Forelimb muscle (tissue), 1 donor: ENCODE results near the gene SERTAD2. TPM values are rescaled to one million over a fixed set of nuclear protein-coding genes. Genes with fewer than 3 reads are reported as not detected.

Source experiments
- DNase-seq: peaks from one replicate; pipeline ENCODE4 v3.0.0-alpha.2; 2013; ENCODE audit warnings: low read depth
- polyA plus RNA-seq: library from polyadenylated mRNA; unstranded; fragments of 120-200 nt; gene quantifications from one replicate; pipeline ENCODE4 v1.2.1, GENCODE V29; 2013; ENCODE audit not compliant: insufficient read length

Gene SERTAD2
- polyA plus RNA-seq, 1 donor: 26.9 TPM

DNA sequence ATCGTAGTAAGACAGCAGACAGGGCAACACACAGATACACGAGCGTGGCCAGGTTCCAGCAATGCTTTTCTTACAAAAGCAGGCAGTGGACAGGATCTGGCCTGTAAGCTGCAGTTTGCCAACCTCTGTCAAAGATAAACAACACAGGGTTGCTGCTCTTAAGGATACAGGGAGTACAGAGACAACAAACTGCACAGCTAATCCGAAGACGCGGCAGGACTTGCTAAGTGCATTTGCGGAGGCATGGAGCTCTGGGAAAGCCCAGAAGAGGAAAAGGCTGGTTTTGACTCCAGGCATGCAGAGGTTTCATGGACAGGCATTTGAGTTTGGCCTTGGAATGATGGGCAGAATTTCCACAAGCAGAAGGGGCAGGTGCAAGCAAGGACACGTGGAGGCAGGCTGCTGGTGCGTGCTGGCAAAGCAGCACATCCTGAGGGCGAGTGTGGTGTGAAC lies 24.4 kb downstream of the SERTAD2 start:
- no peak for DNase-seq

DNA sequence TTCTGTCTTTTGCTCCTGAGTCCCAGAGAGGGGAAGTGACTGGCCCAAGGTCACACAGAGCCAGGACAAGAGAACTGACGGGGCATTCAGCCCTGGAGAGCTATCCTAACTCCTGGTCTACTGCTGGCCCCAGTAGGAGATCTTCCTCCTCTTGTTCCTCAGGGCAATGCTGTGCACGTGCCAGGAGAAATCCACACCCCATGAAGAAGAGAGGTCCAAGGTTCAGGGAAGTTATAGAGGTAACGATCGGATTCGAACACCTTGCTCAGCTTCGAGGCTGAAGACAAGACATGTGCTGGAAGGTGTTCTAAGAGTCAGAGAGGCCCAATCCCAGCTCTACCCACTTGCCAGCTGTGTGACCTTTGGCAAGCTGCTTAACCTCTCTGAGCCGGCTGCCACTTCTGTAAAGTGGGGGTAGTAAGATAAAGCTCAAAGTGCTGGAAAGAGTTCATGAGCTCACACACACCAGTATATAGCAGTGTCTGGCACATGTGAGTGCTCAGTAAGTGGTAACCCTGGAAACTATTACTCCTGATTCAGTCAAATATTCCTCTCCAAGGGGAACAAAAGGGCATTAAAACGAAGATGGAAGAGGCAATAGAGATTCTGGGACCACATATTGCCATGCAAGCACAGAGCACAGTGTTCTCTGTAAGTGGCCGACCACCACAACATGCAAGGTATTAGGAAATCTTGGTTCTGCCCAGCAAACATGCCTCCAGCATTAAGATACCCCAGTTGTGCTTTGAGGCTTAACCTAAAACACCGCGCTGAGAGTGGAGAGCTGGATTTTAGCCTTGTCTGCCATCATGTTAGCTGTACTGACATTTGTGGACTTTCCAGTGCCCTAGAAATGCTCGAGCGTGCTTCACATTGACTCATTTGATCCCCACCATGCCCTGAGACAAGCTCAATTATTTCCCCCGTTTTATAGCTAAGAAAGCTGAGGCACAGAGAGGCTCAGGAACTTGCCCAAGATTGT lies 25.6 kb downstream of the SERTAD2 start:
- no peak for DNase-seq

DNA sequence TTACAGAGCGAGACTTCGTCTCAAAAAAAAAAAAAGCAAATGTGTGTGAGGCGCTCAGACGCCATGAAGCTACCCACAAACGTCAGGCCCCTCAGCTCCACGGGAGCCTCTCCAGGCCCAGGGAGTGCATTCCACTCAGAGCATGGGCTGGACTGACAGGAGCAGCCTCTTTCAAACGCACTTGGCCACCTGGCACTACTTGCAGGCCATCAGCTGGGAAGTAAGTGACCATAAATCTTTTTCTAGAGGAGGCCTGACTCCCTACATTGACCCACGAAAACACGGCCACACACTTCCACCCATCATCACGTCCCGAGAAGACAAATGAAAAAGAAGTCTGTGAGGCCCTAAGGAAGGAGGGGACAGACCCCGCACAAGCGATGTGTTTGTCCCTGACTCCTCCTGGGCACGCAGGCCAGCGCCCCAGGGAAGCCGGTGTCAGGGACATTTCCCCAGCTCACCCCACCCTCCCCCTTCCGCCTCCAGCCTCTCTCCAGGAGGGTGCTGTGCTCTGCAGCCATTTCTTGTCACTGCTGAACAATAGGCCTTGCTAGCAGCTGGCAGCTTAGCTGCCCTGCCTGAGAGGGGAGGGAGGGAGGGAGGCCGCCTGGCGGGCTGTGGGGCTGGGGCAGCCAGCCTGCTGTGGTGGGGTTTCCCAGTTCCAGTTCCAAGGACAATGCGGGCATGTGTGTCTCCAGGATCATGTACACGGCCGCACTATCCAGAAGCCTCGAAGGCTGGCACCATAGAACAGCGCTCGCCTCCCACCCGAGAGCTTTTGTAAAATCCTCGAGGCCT lies 26.6 kb downstream of the SERTAD2 start:
- DNase-seq: no peak

DNA sequence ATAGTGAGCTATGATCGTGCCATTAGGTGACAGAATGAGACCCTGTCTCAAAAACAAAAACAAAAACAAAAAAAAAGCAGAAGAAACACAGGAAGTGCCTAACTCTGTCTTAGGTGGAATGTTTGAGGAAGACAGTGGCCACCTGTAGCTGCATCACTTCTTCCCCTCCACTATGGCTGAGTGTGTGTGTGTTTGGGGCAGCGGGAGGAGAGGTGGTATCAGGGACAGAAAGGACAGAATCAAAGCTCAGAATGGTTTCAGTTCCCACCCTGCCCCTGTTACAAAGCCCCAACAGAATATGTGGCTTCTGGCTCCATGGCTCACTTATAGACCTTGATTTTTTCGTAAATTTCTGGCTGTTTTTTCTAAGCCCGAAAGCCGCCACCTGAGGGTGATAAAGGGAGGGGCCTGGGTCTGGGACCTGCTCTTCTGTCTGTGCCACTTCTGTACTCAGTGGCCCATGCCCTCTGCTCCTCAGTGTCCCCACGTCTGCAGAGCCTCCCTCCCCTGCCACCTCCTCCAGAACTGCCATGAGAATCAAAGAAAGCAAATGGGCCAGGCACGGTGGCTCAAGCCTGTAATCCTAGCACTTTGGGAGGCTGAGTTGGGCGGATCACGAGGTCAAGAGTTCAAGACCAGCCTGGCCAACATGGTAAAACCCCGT lies 27.4 kb downstream of the SERTAD2 start:
- DNase-seq: no peak

DNA sequence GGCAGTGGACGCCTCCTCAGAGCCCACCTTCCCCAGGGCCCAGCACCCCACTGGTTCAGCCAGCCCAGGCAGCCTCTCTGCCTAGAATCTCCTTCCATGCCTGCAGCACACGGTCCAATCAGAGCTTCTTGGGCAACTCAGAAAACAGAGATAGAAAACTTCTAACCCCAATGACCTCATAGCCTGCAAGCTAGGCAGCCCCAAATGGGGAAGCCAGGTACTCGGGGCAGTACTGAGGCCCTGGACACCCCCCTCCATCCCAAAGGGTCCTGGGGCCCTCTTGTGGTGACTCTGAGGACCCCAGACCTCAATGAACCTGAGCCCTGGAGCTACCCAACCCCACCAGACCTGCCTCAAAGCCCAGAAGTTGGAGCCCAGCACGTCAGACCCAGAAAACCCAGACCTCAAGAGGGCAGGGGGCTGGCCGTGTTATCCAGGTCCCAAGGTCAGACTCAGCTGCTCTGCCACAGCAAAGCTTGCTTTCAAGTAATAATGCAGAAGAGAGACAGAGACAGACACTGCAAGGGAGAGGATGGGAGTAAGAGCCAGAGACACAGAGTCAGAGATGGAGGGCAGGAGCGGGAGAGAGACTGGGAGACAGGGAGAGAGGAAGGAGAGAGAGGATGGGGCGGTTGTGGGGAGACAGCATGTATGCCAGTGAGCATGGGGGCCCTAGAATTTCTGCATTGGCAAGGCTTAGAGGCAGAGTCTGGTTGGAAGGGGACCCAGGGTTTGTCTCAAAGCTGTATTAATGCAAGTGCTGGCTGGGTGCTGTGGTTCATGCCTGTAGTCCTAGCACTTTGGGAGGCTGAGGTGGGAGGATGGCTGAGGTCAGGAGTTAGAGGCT lies 28.2 kb downstream of the SERTAD2 start:
- DNase-seq: no peak

DNA sequence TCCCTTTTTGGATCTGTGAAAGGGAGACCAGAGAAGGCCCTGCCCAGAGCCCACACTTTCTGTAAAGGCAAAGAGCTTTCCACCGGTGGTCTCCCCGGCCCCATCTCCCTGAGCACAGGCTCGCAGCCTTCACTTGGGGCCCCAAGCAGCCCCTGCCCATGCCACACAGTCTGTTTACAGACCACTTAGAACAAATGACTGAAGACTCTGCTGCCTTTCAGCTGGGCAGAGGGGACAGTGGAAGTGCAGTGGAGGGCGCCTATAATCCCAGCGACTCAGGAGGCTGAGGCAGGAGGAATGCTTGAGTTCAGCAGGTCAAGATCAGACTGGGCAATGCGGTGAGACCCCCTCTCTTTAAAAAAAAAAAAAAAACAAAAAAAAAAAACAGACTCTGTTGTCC lies 28.9 kb downstream of the SERTAD2 start:
- no peak for DNase-seq

DNA sequence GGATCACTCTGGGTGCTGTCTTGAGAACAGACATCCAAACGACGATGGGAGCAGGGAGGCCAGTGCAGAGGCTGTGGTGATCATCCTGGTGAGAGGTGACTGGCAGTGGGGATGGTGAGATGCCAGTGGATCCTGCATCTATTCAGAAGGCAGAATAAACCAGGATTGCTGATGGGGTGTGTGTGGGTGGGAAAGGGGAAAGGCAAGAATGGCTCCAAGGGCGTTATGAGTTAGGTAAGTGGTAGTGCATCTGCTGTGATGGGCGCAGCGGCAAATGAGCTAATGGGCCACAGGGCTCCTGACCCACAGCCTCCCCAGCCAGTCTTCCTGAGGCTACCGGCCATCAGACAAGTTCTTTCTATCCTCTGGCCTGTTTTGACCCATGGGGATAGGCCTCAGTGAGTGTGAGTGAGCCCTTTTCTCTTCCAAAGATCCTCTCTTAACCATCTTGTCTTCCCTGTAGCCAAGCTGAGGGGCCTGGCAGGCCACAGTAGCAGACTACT lies 29.6 kb downstream of the SERTAD2 start:
- DNase-seq: no peak

DNA sequence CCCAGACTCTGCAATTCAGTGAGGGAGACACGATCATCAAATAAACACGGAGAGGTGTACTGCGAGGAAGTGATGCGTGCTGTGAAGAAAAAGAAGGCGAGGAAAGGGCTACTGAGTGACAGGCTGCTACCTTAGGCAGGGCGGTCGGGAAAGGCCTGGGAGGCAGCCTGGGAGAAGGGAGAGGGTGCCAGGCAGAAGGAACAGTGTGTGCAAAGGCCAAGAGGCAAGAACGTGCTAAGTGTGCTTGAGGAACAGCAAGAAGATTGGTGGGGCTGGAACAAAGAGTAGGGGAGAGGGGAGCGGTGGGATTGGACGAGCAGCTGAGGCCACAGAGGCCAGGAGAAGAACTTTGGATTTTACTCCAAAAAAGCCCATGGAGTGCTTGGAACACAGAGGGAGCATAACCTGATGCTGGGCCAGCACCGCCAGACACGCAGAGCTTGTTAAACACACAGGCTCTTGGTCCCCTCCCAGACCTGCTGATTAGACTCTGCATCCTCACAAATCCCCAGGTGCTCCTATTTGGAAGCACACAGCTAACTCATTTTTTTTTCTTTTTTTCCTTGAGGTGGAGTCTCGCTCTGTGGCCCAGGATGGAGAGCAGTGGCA lies 30.4 kb downstream of the SERTAD2 start:
- DNase-seq: no peak

DNA sequence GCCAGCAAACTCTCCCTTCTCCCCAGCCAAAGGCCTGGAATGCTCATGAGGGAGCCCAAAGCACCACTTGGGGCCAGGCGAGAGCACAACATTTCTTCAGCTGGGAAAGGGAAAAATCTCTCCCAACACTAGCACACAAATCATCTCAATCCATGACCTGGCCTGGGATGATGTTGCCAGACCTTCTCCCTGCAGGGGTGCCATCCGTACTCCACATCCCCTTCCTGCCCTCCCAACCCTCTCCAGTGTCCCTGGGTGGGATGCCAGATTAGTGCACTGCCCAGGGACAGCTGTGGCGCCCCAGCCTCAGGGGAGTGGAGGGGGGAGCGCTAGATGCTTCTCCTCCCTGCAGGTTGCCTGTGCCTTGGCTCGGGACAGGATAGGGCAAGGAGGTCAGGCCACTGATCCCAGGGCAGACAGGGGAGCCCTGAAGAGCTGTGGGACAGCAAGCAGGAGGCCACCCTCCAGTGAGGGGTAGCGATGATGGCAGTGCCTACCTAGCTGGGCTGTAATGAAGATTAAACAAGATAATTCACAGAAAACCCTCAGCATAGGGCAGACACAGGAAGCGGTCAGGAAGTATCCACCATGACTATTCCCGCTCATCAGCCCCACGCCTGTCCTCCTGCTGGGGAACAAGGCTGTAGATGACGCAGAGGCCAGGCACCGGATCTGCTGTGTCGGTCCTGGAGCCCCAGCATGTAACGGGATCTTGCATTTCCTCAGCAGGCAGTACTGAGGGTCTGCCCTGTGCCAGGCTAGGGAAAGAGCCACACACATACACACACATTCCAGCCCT lies 31.1 kb downstream of the SERTAD2 start:
- no peak for DNase-seq

DNA sequence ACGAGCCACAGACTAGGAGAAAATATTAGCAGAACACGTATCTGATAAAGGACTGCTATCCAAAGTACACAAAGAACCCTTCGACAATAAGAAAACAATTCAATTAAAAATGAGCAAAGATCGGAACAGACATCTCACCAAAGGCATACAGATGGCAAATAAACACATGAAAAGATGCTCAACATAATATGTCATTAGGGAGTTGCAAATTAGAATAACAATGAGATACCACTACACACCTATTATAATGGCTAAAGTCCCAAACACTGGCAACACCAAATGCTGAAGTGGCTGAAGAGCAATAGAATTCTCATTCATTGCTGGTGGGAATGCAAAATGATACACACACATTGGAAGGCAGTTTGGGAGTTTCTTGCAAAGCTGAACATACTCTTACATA lies 33.1 kb downstream of the SERTAD2 start:
- no peak for DNase-seq

DNA sequence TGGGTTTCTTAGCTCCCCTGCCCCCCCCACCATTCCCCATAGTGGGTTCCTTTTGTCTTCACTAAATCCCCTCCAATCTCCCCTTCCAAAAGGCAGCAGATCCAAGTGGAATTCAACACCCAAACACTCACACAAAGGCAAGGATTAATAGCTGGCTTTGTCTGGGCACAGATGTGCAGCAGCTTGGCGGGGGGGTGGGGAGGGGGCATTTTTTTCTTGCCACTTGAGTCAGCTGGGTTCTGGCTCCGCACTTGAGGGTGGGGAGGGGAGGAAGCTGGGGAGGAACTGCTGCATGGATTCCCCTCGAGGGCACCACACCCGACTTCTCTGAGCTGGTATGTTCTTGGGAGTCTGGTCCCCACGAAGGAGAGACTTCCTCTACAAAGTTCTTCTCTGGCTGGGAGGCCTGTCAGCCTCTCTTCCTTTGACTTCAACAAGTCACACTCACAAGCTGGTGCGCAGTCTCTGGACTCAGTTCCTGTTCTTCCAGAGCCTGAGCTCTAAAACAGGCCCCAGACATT lies 36.0 kb downstream of the SERTAD2 start:
- no peak for DNase-seq

DNA sequence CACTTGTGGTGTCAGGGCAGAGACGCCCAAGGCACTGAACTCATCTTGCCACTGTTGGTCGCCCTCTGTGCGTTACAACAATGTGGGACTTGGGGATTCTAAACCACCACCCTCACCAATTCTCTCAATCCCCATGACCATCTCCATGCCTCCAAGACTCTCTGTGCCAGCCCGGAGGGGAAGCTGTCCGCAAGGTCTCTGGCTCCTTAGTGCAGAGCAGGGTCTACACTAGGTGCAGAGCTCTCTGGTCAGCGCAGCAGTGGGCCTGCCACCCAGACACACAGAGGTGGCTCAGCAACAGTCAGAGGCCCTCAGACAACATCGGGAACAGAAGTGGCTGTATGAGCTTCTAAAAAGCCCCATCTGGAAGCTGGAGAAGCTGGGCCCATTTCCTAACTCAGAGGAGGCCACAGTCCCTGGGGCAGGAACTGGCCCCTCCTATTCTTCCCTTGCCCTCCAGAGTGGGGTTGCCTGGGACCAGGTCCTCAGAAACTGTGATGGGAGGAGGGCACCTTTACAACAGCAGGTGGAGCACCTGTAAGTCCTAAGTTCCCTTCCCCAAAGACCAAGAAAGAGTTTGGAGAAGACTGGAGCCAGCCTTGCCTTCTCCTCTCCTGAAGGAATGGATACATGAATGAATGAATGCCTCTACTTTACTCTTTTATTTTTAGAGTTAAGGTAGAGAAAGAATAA lies 37.7 kb downstream of the SERTAD2 start:
- DNase-seq: no peak

DNA sequence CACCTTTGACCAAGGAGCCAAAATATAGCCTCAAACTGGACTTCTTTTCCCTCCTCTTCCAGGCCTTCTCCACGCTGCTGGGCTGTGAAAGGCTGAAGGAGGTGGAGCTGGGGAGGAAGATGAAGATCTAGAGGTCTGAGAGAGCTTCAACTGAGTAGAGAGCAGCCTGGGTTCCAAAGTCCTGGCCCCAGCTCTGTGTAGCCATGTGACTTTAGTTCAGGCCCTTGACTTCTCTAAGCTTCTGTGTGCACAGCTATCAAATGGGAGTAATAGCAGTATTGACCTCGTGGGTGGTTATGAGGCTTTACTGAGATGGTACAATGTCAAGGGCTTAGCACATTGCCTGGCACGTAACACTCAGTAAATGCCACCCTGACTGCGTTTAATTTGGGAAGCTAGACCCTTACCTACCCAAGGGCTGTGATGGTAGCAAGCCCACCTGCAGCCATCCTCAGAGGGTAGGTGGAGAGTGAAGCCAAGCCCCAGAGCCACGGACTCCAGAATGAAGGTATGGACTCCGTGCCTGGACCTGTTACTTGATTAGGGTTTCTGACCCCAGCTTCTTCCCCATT lies 38.4 kb downstream of the SERTAD2 start:
- no peak for DNase-seq

DNA sequence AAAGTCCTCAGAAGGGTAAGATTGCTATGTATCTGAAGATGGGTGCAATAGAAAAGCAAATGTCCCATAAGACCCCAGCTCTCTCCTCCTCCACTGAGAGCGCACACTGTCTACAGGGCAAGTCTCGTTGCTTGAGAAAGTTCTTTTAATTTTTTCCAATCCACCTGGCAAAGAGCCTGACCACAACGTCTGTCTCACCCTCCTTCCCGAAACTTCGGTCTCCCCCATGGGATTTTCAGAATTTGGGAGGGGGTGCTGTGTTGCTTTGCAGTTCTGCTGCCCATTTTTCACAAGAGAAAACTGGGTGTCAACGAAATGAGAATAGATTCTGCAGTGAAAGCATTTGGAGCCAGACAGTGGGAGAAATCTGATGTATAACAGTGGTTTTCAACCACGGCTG lies 40.4 kb downstream of the SERTAD2 start:
- DNase-seq: no peak

DNA sequence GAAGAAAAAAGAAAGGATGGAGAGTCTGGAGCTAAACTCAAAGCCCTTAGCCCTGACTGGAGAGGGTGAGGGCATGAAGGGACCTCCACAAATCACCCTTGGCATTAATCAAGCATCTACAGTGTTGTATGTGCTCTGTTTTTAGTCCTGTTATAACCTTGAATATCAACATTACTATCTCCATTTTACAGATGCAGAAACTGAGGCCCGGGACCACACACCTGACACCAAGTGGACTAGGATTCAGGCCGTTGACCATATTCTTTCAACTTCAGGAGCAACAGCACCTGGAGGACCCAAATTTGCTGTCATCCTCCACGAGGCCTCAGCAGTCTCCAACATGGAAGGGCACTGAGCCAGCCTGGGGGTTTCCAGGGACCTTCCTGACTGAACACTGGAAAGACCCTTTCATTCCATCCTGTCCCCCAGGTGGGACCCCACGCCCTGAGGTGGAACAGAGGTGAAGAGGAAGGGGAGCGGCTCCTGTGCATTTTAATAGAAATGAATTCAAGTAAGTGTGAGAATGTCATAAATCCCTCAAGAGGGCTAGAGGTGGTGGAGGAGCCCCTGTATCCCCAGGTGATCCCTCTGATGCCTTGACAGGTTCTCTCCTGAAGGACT lies 41.0 kb downstream of the SERTAD2 start:
- no peak for DNase-seq

DNA sequence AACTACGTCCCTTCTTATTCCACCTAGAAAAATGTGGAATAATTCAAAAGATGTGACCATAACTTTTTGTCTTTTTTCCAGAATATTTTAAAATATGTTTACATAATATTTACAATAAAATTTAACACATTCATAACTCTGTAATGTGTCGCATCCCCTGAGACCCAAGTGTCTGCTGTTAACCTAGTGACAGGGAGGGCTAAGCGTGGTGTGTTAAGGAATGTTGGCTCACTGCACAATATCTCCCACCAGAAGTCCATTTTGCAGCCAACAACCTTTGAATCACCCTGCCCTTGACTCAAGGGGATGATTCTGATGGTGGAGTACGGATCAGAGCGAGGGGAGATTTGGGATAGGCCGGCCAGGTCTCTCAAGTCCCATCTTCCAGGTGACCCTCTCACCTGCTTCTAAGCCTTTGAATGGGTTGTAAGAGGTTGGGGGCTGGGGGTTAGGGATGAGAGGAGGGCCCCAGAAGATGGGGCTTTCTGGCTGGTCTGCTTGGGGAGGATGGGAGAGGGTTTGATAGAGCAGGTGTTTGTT lies 43.3 kb downstream of the SERTAD2 start:
- no peak for DNase-seq

DNA sequence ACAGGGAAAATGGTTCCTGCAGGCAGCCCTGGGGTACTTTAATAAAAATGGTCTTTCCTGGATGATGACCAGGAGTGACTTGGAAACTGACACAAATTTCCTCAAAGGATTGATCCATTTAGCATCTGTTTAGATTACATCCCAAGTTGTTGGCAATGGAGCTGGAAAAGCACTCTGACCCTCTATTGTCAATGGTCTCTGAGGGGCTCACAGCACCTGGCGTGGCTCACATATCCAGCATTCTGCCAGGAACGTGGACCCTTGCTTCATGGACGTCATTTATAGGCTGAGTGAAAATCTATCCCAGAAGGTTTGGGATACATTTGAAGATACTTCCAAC lies 43.8 kb downstream of the SERTAD2 start:
- DNase-seq: no peak
